Activated T-helper 2 cell treated with anti-CD3 and anti-CD28 coated beads, Interferon-gamma antibody, Interleukin-2, Interleukin-4, amounts not matched to agents 10 μg/mL and 5 μg/mL and 100 μg/mL, durations not matched to agents 14 hours and 24 hours and 36 hours (primary cell): ENCODE measurements around the gene AHRR. TPM values are rescaled to one million over a fixed set of nuclear protein-coding genes. Genes with fewer than 3 reads are reported as not detected.
"Not testable (repeated sequence)": the region's sequence is repeated elsewhere in the genome, so short reads cannot be mapped to it uniquely, and the experiment has no call there.

Source experiments
- DNase-seq: peaks from one replicate; pipeline ENCODE4 v3.0.0; 2021; ENCODE audit warnings: low spot score
- H3K27ac Mint-ChIP-seq: one replicate; pipeline ENCODE4 v1.8.0; 2021; ENCODE audit warnings: mixed read lengths
- H3K27me3 Mint-ChIP-seq: one replicate; pipeline ENCODE4 v1.8.0; 2021; ENCODE audit warnings: low read depth, mixed read lengths
- H3K36me3 Mint-ChIP-seq: one replicate; pipeline ENCODE4 v1.8.0; 2021; ENCODE audit warnings: low read depth, mixed read lengths
- H3K4me1 Mint-ChIP-seq: one replicate; pipeline ENCODE4 v1.8.0; 2021; ENCODE audit warnings: low read depth, mixed read lengths
- H3K4me3 Mint-ChIP-seq: one replicate; pipeline ENCODE4 v1.8.0; 2021; ENCODE audit warnings: low read depth, mild to moderate bottlenecking, moderate library complexity, mixed read lengths
- H3K9me3 Mint-ChIP-seq: one replicate; pipeline ENCODE4 v1.8.0; 2021; ENCODE audit warnings: mixed read lengths
- intact Hi-C: fragments of 100-400 bp; cut with micrococcal nuclease; formaldehyde crosslinking; loops from one replicate; pipeline ENCODE4 v1.15.1; 2023
- total RNA-seq: library from RNA; stranded (reverse); gene quantifications from 2 replicates; pipeline ENCODE4 v1.2.3, GENCODE V29; 2022

Gene AHRR
- total RNA-seq, 1 donor from 2014 or later: 34.9 TPM

GRCh38 chr5:307794-308579 is 13.5 kb upstream of the AHRR start:
- intact Hi-C loops: no loop called here
- H3K4me3 Mint-ChIP-seq: no peak overlapping the region
- no peaks in the 10 kb centered on the region for H3K9me3 Mint-ChIP-seq
- no peak overlapping the region for H3K27ac Mint-ChIP-seq
- no peaks in the 10 kb centered on the region for H3K4me1 Mint-ChIP-seq
- no peak for DNase-seq
- H3K36me3 Mint-ChIP-seq: peaks cover 21% of the 10 kb centered on the region
- H3K27me3 Mint-ChIP-seq: no peaks in the 10 kb centered on the region

GRCh38 chr5:308672-309271 is 12.7 kb upstream of the AHRR start:
- Mint-ChIP-seq H3K27me3 (no peaks in the 10 kb centered on the region), H3K4me3 (no peak overlapping the region), H3K9me3 (no peaks in the 10 kb centered on the region), H3K27ac (no peak overlapping the region), H3K36me3 (peaks cover 21% of the 10 kb centered on the region), H3K4me1 (no peaks in the 10 kb centered on the region)
- DNase-seq: no peak
- intact Hi-C loops: no loop called here

GRCh38 chr5:309831-310230 is 11.7 kb upstream of the AHRR start:
- H3K9me3 Mint-ChIP-seq, H3K27me3 Mint-ChIP-seq, H3K27ac Mint-ChIP-seq, intact Hi-C loops, H3K4me1 Mint-ChIP-seq, H3K4me3 Mint-ChIP-seq, DNase-seq: not testable (repeated sequence)
- H3K36me3 Mint-ChIP-seq: peaks cover 25% of the 10 kb centered on the region

- H3K36me3 Mint-ChIP-seq: peaks cover 26% of the 10 kb centered on the region
- H3K27me3 Mint-ChIP-seq: no peaks in the 10 kb centered on the region
- no peak for DNase-seq
- H3K27ac Mint-ChIP-seq: no peak overlapping the region
- H3K4me3 Mint-ChIP-seq: no peak overlapping the region
- no peaks in the 10 kb centered on the region for H3K9me3 Mint-ChIP-seq
- no peaks in the 10 kb centered on the region for H3K4me1 Mint-ChIP-seq
- intact Hi-C loops: no loop called here
These were observed 11.0 kb upstream of the AHRR start for GRCh38 chr5:310516-310915.

- no peaks in the 10 kb centered on the region for H3K27me3 Mint-ChIP-seq
- intact Hi-C loops: no loop called here
- H3K9me3 Mint-ChIP-seq: no peaks in the 10 kb centered on the region
- H3K27ac Mint-ChIP-seq: no peak overlapping the region
- no peaks in the 10 kb centered on the region for H3K4me1 Mint-ChIP-seq
- H3K36me3 Mint-ChIP-seq: peaks cover 23% of the 10 kb centered on the region
- no peak for DNase-seq
- no peak overlapping the region for H3K4me3 Mint-ChIP-seq
These were observed 10.5 kb upstream of the AHRR start for GRCh38 chr5:310941-311434.

GRCh38 chr5:311963-312362 is 9.6 kb upstream of the AHRR start:
- H3K4me3 Mint-ChIP-seq: no peak overlapping the region
- no peak for DNase-seq
- H3K9me3 Mint-ChIP-seq: no peaks in the 10 kb centered on the region
- peaks cover 30% of the 10 kb centered on the region for H3K36me3 Mint-ChIP-seq
- no peaks in the 10 kb centered on the region for H3K4me1 Mint-ChIP-seq
- intact Hi-C loops: no loop called here
- H3K27me3 Mint-ChIP-seq: no peaks in the 10 kb centered on the region
- no peak overlapping the region for H3K27ac Mint-ChIP-seq

- Mint-ChIP-seq H3K27ac (no peak overlapping the region), H3K4me3 (no peak overlapping the region), H3K4me1 (no peaks in the 10 kb centered on the region), H3K9me3 (no peaks in the 10 kb centered on the region), H3K27me3 (no peaks in the 10 kb centered on the region), H3K36me3 (peaks cover 30% of the 10 kb centered on the region)
- no peak for DNase-seq
- intact Hi-C loops: no loop called here
These were observed 8.7 kb upstream of the AHRR start for GRCh38 chr5:312845-313244.

GRCh38 chr5:313265-313664 is 8.2 kb upstream of the AHRR start:
- intact Hi-C loops: no loop called here
- H3K4me1 Mint-ChIP-seq: no peaks in the 10 kb centered on the region
- no peaks in the 10 kb centered on the region for H3K9me3 Mint-ChIP-seq
- H3K4me3 Mint-ChIP-seq: no peak overlapping the region
- no peaks in the 10 kb centered on the region for H3K27me3 Mint-ChIP-seq
- DNase-seq: no peak
- no peak overlapping the region for H3K27ac Mint-ChIP-seq
- H3K36me3 Mint-ChIP-seq: peaks cover 30% of the 10 kb centered on the region

- Mint-ChIP-seq H3K36me3 (peaks cover 26% of the 10 kb centered on the region), H3K27me3 (no peaks in the 10 kb centered on the region), H3K4me1 (no peaks in the 10 kb centered on the region), H3K27ac (no peak overlapping the region), H3K4me3 (no peak overlapping the region), H3K9me3 (no peaks in the 10 kb centered on the region)
- intact Hi-C loops: no loop called here
- no peak for DNase-seq
These were observed 7.6 kb upstream of the AHRR start for GRCh38 chr5:313806-314376.

GRCh38 chr5:314676-315487 is 6.6 kb upstream of the AHRR start:
- no peak overlapping the region for H3K27ac Mint-ChIP-seq

GRCh38 chr5:315488-316209 is 5.9 kb upstream of the AHRR start:
- H3K4me3 Mint-ChIP-seq: no peak overlapping the region
- no peaks in the 10 kb centered on the region for H3K9me3 Mint-ChIP-seq
- no peak overlapping the region for H3K27ac Mint-ChIP-seq
- peaks cover 3% of the 10 kb centered on the region for H3K4me1 Mint-ChIP-seq
- intact Hi-C loops: no loop called here
- peaks cover 6% of the 10 kb centered on the region for H3K27me3 Mint-ChIP-seq
- peaks cover 26% of the 10 kb centered on the region for H3K36me3 Mint-ChIP-seq
- no peak for DNase-seq

More at GRCh38 chr5:314676-315487, 6.6 kb upstream of the AHRR start:
- no peaks in the 10 kb centered on the region for H3K9me3 Mint-ChIP-seq
- DNase-seq: no peak
- peaks cover 2% of the 10 kb centered on the region for H3K27me3 Mint-ChIP-seq
- H3K36me3 Mint-ChIP-seq: peaks cover 26% of the 10 kb centered on the region
- no peaks in the 10 kb centered on the region for H3K4me1 Mint-ChIP-seq
- intact Hi-C loops: no loop called here
- H3K4me3 Mint-ChIP-seq: no peak overlapping the region
